NCI-H2227 (cell line): ENCODE data around the gene RPL39L.

Experiments
- DNase-seq: peaks from one replicate; lab custom pipeline; 2025; ENCODE audit not compliant: unreplicated experiment; lab: John Stamatoyannopoulos, UW

RPL39L gene

DNA sequence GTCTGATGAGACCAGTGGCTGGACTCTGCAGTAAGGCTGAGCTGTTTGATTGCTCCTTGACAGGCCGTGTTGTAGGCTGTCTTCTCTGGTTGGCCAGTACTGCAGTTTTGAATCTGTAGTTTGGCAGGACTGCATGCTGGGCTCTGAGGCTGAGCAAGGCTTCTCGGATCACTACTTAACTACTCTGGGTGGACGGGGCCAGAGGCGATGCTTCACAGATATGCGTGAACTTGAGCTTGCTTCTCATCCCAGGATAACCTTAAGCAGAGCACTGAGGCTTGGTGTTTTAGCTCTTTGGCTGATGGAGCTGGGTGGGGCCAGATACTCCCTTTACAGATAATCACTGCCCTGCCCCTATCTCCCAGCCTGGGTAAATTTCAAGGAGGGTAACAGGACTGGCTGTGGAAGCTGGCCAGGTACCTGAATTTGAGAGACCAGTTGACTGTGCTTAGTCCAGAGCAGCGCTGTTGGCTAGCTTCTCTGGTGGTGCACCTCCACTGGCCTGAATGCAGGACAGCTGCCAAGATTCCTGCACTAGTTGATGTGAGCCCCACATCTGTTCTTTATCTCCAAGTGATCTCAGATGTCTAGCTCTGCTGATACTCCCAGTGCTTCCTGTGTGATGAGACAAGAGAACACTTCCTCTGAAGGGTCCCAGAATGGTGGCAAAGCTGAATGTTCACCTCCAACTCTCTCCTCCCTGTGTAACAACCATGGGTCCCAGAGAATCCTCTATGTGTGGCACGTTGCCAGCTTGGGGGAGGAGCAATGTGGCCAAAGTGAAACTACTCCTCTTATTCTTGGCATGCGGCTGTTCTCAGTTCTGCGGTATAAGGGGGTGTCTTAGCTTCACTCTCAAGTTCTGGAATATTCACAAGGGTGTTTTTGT lies 37.9 kb downstream of the RPL39L start:
- peak; percentile 5 for DNase-seq

GRCh38 chr3:187098923-187099512 lies 40.3 kb downstream of the RPL39L start:
- no peak for DNase-seq

- no peak for DNase-seq
Observed at GRCh38 chr3:187093320-187093719, 46.0 kb downstream of the RPL39L start.

DNA sequence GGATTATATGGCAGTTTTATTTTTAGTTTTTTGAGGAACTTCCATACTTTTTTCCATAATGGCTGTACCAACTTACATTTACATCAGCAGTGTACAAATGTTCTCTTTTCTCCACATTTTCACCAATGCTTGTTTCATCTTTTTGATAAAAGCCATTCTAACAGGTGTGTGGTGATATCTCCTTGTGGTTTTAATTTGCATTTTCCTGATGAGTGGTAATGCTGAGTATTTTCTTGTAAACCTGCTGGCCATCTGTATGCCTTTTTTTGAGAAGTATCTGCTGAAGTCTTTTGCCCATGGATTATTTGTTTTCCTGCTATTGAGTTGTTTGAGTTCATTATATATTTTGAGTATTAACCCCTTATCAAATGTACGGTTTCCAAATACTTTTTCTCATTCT lies 50.6 kb downstream of the RPL39L start:
- DNase-seq, result no peak

- DNase-seq, result no peak
Observed at GRCh38 chr3:187086831-187087230, 52.5 kb downstream of the RPL39L start.

GRCh38 chr3:187085933-187086332 lies 53.4 kb downstream of the RPL39L start:
- DNase-seq, result no peak

DNA sequence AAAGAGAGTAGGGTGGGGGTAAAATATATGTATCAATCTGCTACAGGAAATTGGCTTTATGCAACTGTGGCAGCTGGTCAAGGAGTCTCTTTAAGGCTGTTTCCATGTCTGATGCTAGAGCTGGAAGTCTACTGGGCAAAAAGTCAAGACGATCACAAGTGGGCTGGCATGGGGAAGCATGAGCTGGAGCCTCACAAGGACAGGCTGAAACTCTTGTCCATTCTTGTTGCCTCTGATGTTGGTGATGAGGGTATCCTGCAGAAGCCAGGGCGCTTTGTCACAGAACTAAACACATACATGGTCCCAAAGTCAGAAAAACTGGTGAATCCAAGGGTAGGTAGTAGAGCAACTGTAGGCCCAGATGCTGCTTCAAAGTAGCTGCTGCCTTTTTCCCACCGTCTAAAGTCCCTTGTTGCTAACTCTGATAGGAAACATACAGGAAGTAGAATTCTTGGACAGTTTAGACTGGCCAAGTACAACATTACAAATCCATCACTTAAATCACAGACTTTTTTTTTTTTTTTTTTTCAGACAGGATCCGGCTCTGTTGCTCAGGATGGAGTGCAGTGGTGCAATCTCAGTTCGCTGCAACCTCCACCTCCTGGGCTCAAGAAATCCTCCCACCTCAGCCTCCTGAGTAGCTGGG lies 54.2 kb downstream of the RPL39L start:
- DNase-seq, result no peak

DNA sequence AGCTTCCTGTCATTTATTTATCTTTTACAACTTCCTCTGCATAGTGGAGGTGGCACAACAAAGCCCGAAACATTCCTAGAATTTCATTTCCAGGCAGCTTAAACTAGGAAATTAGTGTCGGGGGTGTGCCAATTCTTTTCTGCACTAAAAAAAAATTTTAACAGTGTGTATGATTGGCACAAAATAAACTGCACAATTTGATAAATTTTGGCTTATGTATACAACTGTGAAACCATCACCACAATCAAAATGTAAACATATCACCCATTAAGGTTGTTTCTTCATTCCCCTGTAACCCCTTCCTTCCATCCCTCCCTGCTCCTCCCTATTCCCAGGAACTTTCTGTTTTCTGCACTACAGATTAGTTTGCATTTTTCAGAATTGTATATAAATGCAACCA lies 54.7 kb downstream of the RPL39L start:
- no peak for DNase-seq

DNA sequence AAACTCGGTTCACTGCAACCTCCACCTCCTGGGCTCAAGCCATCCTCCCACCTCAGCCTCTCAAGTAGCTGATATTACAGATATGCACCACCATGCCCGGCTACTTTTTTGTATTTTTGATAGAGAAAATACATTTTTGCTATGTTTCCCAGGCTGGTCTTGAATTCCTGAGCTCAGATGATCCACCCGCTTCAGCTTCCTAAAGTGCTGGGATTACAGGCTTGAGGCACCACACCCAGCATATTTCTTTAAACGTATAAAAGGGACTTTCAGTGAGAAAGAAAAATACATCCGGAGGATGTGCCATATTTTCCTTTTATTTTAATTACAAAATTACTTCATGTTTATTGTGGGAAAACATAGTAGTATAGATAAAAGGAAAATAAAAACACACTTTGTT lies 55.2 kb downstream of the RPL39L start:
- no peak for DNase-seq

- no peak for DNase-seq
Observed at GRCh38 chr3:187082758-187083375, 56.4 kb downstream of the RPL39L start.

- DNase-seq, result no peak
Observed at GRCh38 chr3:187080799-187081450, 58.4 kb downstream of the RPL39L start.

DNA sequence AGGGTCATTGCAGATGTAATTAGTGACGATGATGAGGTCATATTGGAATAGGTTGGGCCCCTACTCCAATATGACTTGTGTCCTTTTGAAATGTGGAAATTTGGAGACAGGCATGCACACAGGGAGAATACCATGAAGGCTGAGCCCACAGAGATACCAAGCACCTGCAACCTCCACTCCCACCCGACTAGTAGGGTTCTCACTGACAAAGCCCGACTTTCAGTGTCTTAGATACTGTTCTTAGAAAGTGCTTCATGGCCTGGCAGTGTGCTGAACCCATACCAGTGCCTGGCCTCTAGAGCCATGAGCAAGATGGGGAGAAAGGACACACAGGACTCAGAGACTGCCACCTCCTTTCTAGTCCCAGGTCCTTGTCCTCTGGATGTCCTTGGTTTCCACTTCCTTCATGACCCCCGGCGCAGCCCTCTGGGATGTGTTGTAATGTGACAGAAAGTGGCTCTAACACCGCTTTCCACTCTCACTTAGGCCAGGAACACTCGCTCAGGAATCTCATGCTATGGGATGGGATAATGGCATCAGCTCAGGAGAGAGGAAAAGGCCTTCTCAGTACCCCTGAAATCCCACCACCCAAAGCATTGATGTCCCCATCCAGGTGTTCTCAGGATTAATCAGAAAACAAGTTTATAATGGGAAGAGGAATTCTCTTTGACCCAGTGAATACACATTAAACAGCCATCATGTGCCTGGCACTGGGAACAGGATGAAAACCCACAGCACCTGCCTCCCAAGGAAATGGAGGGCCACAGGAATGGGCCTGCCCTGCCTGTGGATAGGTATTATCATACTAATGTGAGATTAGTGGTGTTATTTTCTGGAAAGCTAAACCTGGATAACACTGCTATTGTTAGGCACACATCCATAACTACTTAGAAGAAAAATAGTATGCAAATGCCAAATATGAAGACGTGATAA lies 59.9 kb downstream of the RPL39L start:
- no peak for DNase-seq

GRCh38 chr3:187077537-187077936 lies 61.8 kb downstream of the RPL39L start:
- DNase-seq, result no peak

GRCh38 chr3:187077085-187077484 lies 62.2 kb downstream of the RPL39L start:
- no peak for DNase-seq

DNA sequence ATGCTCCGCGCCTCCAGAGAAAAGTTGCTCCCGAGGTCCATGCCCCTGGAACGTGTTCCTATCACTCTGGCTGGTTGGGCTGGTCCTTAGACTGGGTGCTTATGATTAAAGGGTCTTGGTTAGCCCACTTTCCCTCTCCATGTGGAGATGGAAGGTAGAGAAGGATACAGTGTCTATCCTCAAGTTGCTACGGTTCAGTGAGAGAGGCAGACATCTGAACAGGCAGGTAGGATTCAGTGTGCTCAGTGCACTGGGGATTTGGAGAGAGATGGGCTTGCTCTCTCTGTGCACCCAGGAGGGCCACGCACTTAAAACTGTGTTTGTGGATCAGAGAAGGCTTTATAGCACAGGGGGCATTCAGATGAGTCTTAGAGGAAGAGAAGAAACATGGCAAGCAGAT lies 63.0 kb downstream of the RPL39L start:
- no peak for DNase-seq

DNA sequence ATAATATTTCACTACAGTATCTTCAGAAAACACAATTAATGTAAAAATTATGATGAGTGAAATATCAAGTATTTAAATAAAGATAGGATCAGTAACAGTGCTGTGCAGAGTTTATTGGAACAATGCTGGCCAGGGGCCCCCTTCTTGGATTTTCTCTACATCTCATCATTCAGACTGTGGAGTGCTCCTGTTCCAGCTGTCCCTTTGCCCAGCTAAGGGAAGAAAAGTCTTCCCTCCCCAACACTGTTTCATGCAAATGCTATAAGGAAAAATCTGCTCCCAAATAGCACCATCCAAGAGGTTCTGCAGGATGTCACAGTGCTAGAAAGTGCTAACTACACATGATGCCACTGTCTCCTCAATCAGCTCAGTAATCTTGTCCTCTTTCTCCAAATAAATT lies 64.5 kb downstream of the RPL39L start:
- no peak for DNase-seq

DNA sequence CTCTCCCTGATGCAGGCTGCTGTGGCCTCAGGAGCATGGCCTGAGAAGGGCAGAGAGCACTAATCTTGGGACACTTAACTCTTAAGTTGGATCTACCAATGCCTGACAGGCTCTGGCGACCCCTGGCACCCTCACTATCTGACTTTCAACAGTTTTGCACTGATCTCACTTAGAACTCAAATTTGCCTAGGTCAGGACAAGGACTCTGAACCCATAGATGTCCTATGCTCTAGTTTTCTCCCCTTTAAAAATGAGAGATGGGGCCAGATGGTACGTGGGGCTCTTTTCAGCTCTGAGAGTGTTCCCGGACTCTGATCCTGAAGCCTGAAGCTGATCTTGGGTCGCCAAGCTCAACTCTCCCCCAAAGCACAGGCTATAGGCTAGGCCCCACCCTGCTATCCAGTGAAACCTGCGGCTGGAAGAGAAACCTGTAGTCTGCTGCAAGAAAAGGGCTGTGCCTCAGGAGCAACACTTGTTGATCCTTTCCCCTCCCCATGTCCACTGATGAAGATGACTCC lies 65.7 kb downstream of the RPL39L start:
- DNase-seq, result no peak

DNA sequence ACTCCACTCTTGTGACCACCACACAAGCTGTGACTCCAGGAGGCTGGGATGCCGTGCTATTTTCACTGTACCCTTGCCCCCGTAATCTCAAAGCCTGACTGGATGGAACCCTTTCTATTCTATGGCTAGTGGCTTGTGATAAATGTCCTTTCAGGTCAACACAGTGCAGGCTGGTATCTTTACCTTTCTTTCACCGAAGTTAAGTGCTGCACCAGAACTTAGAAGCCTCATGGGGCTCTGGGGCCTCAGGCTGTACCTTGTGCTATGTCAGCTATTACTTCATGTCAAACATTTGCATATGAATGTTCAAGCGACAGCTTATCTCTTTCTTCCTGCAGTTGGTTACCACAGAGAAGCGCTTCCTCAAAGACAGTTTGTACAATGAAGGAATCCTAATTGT lies 66.8 kb downstream of the RPL39L start:
- DNase-seq, result no peak

DNA sequence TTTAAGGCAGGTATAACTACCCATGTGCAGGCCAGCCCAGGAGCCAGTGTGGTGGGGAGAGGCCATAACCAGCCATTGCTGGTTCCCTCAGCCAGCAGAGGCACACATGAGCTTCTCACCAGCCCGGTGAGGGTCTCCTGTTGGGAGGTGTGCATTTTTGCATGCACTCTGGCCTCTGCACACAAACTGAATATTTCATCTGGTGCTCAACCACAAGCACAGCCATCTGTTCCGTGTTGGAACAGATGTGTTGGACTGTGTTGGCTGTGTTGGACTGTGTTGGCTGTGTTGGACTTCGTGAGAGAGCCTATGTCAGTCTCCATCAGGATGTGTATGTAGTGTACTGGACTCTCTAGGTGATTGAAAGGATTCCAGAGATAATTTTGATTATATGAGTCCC lies 67.2 kb downstream of the RPL39L start:
- DNase-seq, result no peak
